OCI-LY7 (cell line): ENCODE measurements around the gene VAT1L. TPM values are rescaled to one million over a fixed set of nuclear protein-coding genes. Genes with fewer than 3 reads are reported as not detected.

Source experiments
- BruUV-seq: library from RNA; stranded (reverse); fragments of 400-500 nt; replicated peaks from 2 replicates; lab custom pipeline; 2021; lab: Mats Ljungman, UMichigan
- CTCF ChIA-PET: fragments of 300-600 bp; sonication (Branson Sonifier 250); formaldehyde crosslinking; loops from one replicate; lab custom pipeline; 2022; ENCODE audit warnings: antibody characterized with exemption; ENCODE audit not compliant: unreplicated experiment; lab: Charles Lee
- POLR2A ChIA-PET: fragments of 300-600 bp; sonication (Branson Sonifier 250); formaldehyde crosslinking; loops from one replicate; lab custom pipeline; 2022; ENCODE audit warnings: antibody characterized with exemption; lab: Charles Lee
- DNase-seq: peaks from one replicate; pipeline ENCODE4 v3.0.0-alpha.2; 2015; ENCODE audit warnings: low spot score
- H2AFZ ChIP-seq: fragments of 200-600 bp; sonication (generic), shearing (Covaris generic); 2 replicates; pipeline ENCODE4 v1.6.1; 2014; ENCODE audit warnings: mild to moderate bottlenecking, antibody characterized with exemption, low read length, moderate library complexity
- H3K27ac ChIP-seq: fragments of 200-600 bp; sonication (generic); 2 replicates; pipeline ENCODE4 v1.5.1; 2014; ENCODE audit warnings: mixed run types, low read depth, mild to moderate bottlenecking, moderate library complexity, low read length, inconsistent platforms; ENCODE audit not compliant: poor library complexity, severe bottlenecking
- H3K36me3 ChIP-seq: fragments of 200-600 bp; sonication (generic); 2 replicates; pipeline ENCODE4 v1.6.1; 2014; ENCODE audit warnings: mild to moderate bottlenecking, antibody characterized with exemption, low read length, moderate library complexity, mixed read lengths; ENCODE audit not compliant: insufficient read depth
- H3K4me1 ChIP-seq: fragments of 200-600 bp; sonication (generic); 2 replicates; pipeline ENCODE4 v1.5.1; 2014; ENCODE audit warnings: mild to moderate bottlenecking, low read length; ENCODE audit not compliant: insufficient read depth, poor library complexity, severe bottlenecking
- H3K4me2 ChIP-seq: fragments of 200-600 bp; sonication (generic); 2 replicates; pipeline ENCODE4 v1.6.1; 2014; ENCODE audit warnings: mild to moderate bottlenecking, low read length
- H3K4me3 ChIP-seq: fragments of 200-600 bp; sonication (generic); 2 replicates; pipeline ENCODE4 v1.5.1; 2014; ENCODE audit warnings: mild to moderate bottlenecking, low read depth, low read length; ENCODE audit not compliant: poor library complexity, severe bottlenecking
- H3K79me2 ChIP-seq: fragments of 200-600 bp; sonication (generic); 2 replicates; pipeline ENCODE4 v1.6.1; 2016; ENCODE audit warnings: low read depth, mild to moderate bottlenecking, low read length, moderate library complexity, mixed read lengths; ENCODE audit not compliant: insufficient read depth
- H3K9me2 ChIP-seq: fragments of 200-600 bp; sonication (generic); 2 replicates; pipeline ENCODE4 v1.6.1; 2016; ENCODE audit warnings: mild to moderate bottlenecking, low read length, mixed read lengths; ENCODE audit not compliant: insufficient read depth
- H3K9me3 ChIP-seq: fragments of 200-600 bp; sonication (generic); 2 replicates; pipeline ENCODE4 v1.6.1; 2014; ENCODE audit warnings: mild to moderate bottlenecking, mixed run types, low read length, mixed read lengths
- H4K20me1 ChIP-seq: fragments of 200-600 bp; sonication (generic); 2 replicates; pipeline ENCODE4 v1.6.1; 2014; ENCODE audit warnings: mild to moderate bottlenecking, antibody characterized with exemption, low read length, moderate library complexity, mixed read lengths; ENCODE audit not compliant: insufficient read depth
- CTCF ChIP-seq: fragments of 200-600 bp; sonication (generic); conservative IDR thresholded peaks from 2 replicates; pipeline ENCODE4 v1.5.1; 2014; ENCODE audit warnings: mild to moderate bottlenecking, antibody characterized with exemption, low read length, moderate library complexity, mixed read lengths
- EZH2phosphoT487 ChIP-seq: fragments of 200-600 bp; sonication (generic); IDR thresholded peaks from 2 replicates; pipeline ENCODE4 v1.6.1; 2018; ENCODE audit warnings: low read depth, borderline replicate concordance, mild to moderate bottlenecking, mixed run types, antibody characterized with exemption, low read length, moderate library complexity, mixed read lengths
- intact Hi-C: fragments of 100-400 bp; cut with micrococcal nuclease; formaldehyde crosslinking; loops from one replicate; pipeline ENCODE4 v1.10.0; 2022; ENCODE audit not compliant: unreplicated experiment
- total RNA-seq, 2 experiments: library from RNA; depleted of rRNA in 1 of 2; stranded (reverse); fragments of >200 nt in 1 of 2; shearing (Covaris generic) in 1 of 2; gene quantifications; 2 replicates each; pipeline ENCODE4 v1.2.3, GENCODE V29; 2014 to 2022

VAT1L gene
- total RNA-seq, 2 experiments from 2014 or later: not detected

DNA sequence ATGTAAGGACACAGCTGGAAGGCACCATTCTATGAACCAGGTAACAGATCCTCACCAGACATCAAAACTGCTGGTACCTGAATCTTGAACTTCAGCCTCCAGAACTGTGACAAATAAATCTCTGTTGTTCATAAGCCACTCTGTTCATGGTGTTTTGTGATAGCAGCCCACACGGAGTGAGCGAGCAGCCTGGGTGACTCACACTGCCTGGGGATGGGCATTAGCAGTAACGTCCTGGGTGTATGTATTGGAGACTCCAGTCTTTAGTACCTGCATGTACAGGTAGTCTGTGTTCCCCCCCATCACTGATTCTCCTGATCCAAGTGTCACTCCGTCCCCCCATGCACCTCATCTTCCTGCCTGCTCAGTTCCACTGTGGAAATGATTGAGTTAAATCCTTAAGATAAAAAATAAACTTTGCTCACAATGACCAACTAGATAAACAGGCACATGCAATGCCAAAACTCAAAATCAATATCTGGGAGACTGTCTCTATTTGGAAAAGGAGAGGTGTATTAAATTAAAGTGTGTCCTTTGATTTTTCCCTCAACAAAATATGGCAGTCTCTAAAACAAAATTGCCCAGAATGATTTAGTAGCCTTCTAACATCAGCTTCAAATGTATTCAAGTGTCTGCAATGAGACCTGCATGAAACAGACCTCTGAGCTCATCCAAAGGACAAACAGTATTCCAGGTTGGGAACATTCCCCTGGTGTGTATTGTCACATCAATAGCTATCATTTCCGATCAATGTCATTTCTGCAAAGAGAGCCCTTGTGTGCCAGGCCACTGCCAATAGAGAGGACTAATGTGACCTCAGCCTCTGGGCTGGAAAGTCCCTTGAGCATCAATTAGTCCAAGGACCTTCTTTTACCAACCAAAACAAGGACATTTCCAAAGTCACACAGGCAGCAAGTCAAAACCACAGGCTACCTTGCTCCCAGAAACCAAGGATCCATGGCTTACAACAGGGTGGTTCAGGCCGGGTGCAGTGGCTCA is 12.2 kb upstream of the VAT1L start:
- intact Hi-C loops: no loop called here
- POLR2A ChIA-PET: no interaction called here
- H2AFZ ChIP-seq: no peak overlapping the region
- no peak overlapping the region for H3K4me2 ChIP-seq
- H4K20me1 ChIP-seq: no peaks in the 10 kb centered on the region
- H3K36me3 ChIP-seq: no peaks in the 10 kb centered on the region
- H3K79me2 ChIP-seq: no peaks in the 10 kb centered on the region
- no peaks in the 10 kb centered on the region for H3K9me2 ChIP-seq
- H3K9me3 ChIP-seq: no peaks in the 10 kb centered on the region
- no TSS peak for BruUV-seq
- DNase-seq: no peak
- no peak overlapping the region for H3K4me3 ChIP-seq
- no peak for TF ChIP-seq EZH2phosphoT487
- no peak for TF ChIP-seq CTCF
- CTCF ChIA-PET: no interaction called here
- no peaks in the 10 kb centered on the region for H3K4me1 ChIP-seq
- no peak overlapping the region for H3K27ac ChIP-seq

GRCh38 chr16:77777745-77778144 is 10.6 kb upstream of the VAT1L start:
- POLR2A ChIA-PET: interaction anchor here (0.6 kb wide), 1 partner anchor 436 kb away, joined by 3 read pairs; no protein-coding TSS in a partner anchor
- BruUV-seq: no TSS peak
- no peaks in the 10 kb centered on the region for H3K9me2 ChIP-seq
- no peak for TF ChIP-seq CTCF
- no peak for TF ChIP-seq EZH2phosphoT487
- no peaks in the 10 kb centered on the region for H3K9me3 ChIP-seq
- H2AFZ ChIP-seq: no peak overlapping the region
- CTCF ChIA-PET: no interaction called here
- no peaks in the 10 kb centered on the region for H3K79me2 ChIP-seq
- H3K27ac ChIP-seq: no peak overlapping the region
- no peak for DNase-seq
- H3K4me2 ChIP-seq: no peak overlapping the region
- intact Hi-C loops: no loop called here
- no peaks in the 10 kb centered on the region for H4K20me1 ChIP-seq
- H3K4me3 ChIP-seq: no peak overlapping the region
- no peaks in the 10 kb centered on the region for H3K4me1 ChIP-seq
- H3K36me3 ChIP-seq: no peaks in the 10 kb centered on the region

DNA sequence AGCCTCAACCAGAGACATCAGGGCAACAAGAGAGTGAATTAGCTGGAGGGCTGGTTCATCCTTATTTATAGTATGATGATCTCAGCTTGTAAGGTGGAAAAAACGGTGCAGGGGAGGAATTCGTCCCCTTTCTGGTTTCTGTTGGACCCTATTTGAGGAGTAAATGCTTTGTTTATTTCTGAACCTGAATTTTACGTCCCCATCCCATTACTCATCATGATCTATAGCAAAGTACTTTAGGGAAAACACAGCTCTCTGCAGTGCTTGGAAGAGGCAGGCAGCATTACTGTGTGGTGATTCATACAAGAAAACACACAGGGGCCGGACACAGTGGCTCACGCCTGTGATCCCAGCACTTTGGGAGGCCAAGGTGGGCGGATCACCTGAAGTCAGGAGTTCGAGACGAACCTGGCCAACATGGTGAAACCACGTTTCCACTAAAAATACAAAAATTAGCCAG is 8.0 kb upstream of the VAT1L start:
- BruUV-seq: no TSS peak
- ChIA-PET CTCF (no interaction called here), POLR2A (no interaction called here)
- no peak overlapping the region for H3K4me3 ChIP-seq
- no peak for DNase-seq
- H3K4me1 ChIP-seq: no peaks in the 10 kb centered on the region
- intact Hi-C loops: no loop called here
- no peaks in the 10 kb centered on the region for H3K9me3 ChIP-seq
- H4K20me1 ChIP-seq: no peaks in the 10 kb centered on the region
- no peak overlapping the region for H3K4me2 ChIP-seq
- H3K36me3 ChIP-seq: no peaks in the 10 kb centered on the region
- H3K79me2 ChIP-seq: no peaks in the 10 kb centered on the region
- H2AFZ ChIP-seq: no peak overlapping the region
- TF ChIP-seq CTCF: no peak
- no peak for TF ChIP-seq EZH2phosphoT487
- no peaks in the 10 kb centered on the region for H3K9me2 ChIP-seq
- no peak overlapping the region for H3K27ac ChIP-seq
